Uterus (tissue), 4 donors: Measurements from ENCODE around the gene FAM177B. TPM values are rescaled to one million over a fixed set of nuclear protein-coding genes. Genes with fewer than 3 reads are reported as not detected.

Experiments used
- DNase-seq, 2 donors: peaks; one replicate each; pipeline ENCODE4 v3.0.0-alpha.2; 2019 to 2020
- H3K27ac ChIP-seq, 2 donors: fragments of 200-600 bp; sonication (generic); 1 replicate in 1 of 2; 2 replicates in 1 of 2; pipeline ENCODE4 v1.5.1; 2016 to 2018
- H3K27me3 ChIP-seq, 2 donors: fragments of 200-600 bp; sonication (generic); one replicate each; pipeline ENCODE4 v1.5.1; 2018 to 2019; ENCODE audit warnings: control low read depth in 1 of 2
- H3K36me3 ChIP-seq, 2 donors: fragments of 200-600 bp; sonication (generic); one replicate each; pipeline ENCODE4 v1.5.1; 2019; ENCODE audit warnings: control low read depth in 1 of 2
- H3K4me1 ChIP-seq, 2 donors: fragments of 200-600 bp; sonication (generic); one replicate each; pipeline ENCODE4 v1.5.1; 2018 to 2019; ENCODE audit warnings: control low read depth in 1 of 2
- H3K4me3 ChIP-seq, 2 donors: fragments of 200-600 bp; sonication (generic); 1 replicate in 1 of 2; 2 replicates in 1 of 2; pipeline ENCODE4 v1.5.1; 2018 to 2019; ENCODE audit warnings: mild to moderate bottlenecking in 1 of 2
- H3K9me3 ChIP-seq, 2 donors: fragments of 200-600 bp; sonication (generic); one replicate each; pipeline ENCODE4 v1.5.1; 2019; ENCODE audit warnings: control low read depth in 1 of 2
- POLR2A ChIP-seq, 2 donors: fragments of 450-650 bp; IDR thresholded peaks; one replicate each; pipeline ENCODE4 v1.6.1; 2016; ENCODE audit warnings: antibody characterized with exemption in 2 of 2, mild to moderate bottlenecking in 1 of 2, moderate library complexity in 1 of 2
- intact Hi-C: fragments of 100-400 bp; cut with DNase I; formaldehyde crosslinking; loops from one replicate; pipeline ENCODE4 v1.15.1; 2023; ENCODE audit warnings: low total_unique reads
- total RNA-seq, 4 donors: library from RNA; depleted of rRNA in 3 of 4; stranded (reverse); fragments of >200 nt in 3 of 4; gene quantifications; one replicate each; pipeline versions ENCODE4 v1.1.0 to v1.2.4, GENCODE V29; 2014 to 2023
- TF ChIP-seq, protein P1 (sequence below), 4 experiments: fragments of 200-600 bp in 2 of 4; fragments of 450-650 bp in 2 of 4; sonication (generic) in 2 of 4; IDR thresholded peaks; one replicate each; pipeline ENCODE4 v1.5.1; 2016 to 2019; ENCODE audit warnings: antibody characterized with exemption in 4 of 4, mild to moderate bottlenecking in 2 of 4, moderate library complexity in 1 of 4
- donor health status: DM: yes; HTN: yes; CAD: no.

Gene FAM177B
- total RNA-seq, 4 donors from 2014 or later, result 0.40 TPM; not detected in 3

DNA sequence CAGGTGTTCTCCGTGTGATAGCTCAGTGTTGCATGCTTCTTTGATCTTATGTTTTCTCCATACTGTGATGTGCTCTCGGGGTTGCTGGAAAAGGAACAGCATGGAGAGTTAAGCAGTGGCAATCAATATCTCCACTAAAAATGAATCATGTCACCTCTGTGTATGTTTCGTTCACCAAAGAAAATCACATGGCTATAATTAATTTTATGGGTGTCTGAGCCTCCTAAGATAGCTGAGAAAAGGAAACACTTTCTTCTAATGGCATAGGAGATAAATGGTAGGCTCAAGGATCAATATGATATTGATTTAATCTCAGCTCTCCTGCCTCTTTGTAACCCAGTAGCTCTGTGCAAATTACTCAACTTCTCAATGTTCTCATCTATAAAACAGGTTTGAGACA is 14.3 kb downstream of the FAM177B start:
- TF ChIP-seq POLR2A (IDR thresholded peaks at IDR 0.05), result no peak
- TF ChIP-seq, protein P1, sequence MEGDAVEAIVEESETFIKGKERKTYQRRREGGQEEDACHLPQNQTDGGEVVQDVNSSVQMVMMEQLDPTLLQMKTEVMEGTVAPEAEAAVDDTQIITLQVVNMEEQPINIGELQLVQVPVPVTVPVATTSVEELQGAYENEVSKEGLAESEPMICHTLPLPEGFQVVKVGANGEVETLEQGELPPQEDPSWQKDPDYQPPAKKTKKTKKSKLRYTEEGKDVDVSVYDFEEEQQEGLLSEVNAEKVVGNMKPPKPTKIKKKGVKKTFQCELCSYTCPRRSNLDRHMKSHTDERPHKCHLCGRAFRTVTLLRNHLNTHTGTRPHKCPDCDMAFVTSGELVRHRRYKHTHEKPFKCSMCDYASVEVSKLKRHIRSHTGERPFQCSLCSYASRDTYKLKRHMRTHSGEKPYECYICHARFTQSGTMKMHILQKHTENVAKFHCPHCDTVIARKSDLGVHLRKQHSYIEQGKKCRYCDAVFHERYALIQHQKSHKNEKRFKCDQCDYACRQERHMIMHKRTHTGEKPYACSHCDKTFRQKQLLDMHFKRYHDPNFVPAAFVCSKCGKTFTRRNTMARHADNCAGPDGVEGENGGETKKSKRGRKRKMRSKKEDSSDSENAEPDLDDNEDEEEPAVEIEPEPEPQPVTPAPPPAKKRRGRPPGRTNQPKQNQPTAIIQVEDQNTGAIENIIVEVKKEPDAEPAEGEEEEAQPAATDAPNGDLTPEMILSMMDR (IDR thresholded peaks at IDR 0.05), result no peak
- H3K9me3 ChIP-seq, result no peaks in the 10 kb centered on the region
- intact Hi-C loops, result no loop called here
- no peaks in the 10 kb centered on the region for H3K4me1 ChIP-seq
- H3K36me3 ChIP-seq, result no peaks in the 10 kb centered on the region
- H3K4me3 ChIP-seq, result no peak overlapping the region
- H3K27me3 ChIP-seq, result no peaks in the 10 kb centered on the region
- H3K27ac ChIP-seq, result no peak overlapping the region
- no peak for DNase-seq

DNA sequence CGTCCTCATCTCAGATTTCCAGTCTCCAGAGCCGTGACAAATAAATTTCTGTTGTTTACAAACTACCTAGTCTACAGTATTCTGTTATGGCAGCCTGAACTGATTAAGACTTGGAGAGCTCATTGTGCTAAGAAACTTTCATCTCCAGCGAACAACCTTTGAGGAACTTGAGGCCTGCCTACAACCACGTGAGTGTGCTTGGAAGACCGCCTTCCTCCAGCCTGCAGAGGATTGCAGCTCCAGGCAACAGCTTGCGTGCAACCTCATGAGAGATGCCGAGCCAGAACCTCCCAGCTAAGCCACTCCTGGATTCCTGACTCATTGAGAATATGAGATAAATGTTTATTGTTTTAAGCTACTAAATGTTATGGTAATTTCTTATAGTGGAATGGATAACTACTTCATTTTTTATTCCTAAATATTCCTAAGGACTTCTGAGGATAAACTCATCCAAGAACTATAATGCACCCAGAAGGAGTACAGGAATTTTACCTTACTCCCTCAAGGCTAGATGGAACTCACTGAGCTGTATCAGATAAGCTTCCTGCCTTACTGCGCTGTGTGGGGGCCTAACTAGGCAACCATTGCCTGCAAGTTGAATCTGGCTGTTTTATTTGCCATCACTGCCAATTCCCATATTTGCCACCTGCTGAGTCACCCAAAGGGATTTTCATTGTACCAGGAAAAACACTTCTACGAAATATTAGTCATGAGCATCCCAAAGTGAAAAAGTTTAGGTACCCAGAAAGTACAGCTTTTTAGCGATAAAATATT is 17.6 kb downstream of the FAM177B start:
- H3K27ac ChIP-seq, result peak overlapping the region; percentile 11 to 25
- intact Hi-C loops, result no loop called here
- DNase-seq, result peak; percentile 63 to 76

DNA sequence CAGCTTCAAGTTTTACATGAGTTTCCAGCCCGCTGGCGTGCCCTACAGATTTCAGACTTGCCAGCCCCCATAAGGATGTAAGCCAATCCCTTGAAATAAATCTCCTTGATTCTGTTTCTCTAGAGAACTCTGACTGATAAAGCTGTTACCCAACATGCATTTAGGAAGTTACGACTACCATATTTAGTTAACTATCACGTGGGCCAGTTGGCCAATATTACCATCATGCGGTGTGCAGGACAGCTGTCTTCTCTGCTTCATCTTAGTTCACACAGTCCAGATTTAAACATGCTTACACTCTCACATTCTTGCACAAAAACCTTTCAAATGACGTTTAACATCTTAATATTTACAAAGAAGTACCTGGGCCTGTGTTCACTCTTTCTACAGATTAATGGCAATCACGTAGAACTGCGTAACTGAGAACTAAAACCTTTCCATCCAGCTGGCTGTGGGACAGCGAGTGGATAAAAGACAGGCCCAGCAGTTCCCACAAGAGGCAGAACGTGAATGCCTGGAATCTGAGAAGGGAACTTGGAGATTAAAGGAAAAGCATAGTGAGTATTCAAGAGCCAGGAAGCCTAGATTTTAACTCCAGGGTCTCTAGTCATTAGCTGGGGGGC is 20.8 kb downstream of the FAM177B start:
- no peaks in the 10 kb centered on the region for H3K4me1 ChIP-seq
- H3K27ac ChIP-seq, result peak overlapping the region; percentile 66 to 77
- intact Hi-C loops, result no loop called here
- peak; percentile 69 to 71 for DNase-seq
- H3K9me3 ChIP-seq, result no peaks in the 10 kb centered on the region
- H3K27me3 ChIP-seq, result no peaks in the 10 kb centered on the region
- TF ChIP-seq, protein P1 (IDR thresholded peaks at IDR 0.05), result no peak
- no peak for TF ChIP-seq POLR2A (IDR thresholded peaks at IDR 0.05)
- H3K4me3 ChIP-seq, result no peak overlapping the region
- H3K36me3 ChIP-seq, result no peaks in the 10 kb centered on the region

More for the DNA sequence above, 17.6 kb downstream of the FAM177B start:
- TF ChIP-seq POLR2A (IDR thresholded peaks at IDR 0.05), result no peak
- TF ChIP-seq, protein P1 (IDR thresholded peaks at IDR 0.05), result no peak
- H3K4me3 ChIP-seq, result no peak overlapping the region
- no peaks in the 10 kb centered on the region for H3K4me1 ChIP-seq
- no peaks in the 10 kb centered on the region for H3K27me3 ChIP-seq
- H3K9me3 ChIP-seq, result no peaks in the 10 kb centered on the region
- no peaks in the 10 kb centered on the region for H3K36me3 ChIP-seq

DNA sequence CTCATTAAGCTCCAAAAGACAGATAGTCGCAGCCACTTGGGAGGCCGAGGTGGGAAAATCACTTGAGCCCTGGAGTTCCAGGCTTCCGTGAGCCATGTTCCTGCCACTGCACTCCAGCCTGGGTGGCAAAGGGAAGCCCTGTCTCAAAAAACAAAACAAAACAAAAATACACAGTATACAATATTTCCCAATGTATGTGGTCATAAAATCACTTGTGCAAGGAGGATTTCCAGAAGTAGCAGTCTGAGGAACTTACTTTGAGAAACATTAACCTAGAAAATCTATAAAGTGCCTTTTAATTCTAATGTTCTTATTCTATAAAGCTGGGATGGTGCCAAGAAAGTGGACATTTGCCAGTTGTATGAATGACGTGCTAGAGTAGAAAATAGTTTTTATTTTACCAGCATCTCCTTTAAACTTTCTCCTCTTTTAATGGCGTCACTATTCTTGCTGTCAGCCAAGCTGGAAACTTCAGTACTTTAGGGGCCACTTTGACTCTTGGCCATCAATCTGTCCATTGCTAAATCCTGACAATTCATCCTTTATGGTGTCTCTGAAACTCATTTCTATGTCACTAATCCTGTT is 22.5 kb downstream of the FAM177B start:
- no peaks in the 10 kb centered on the region for H3K4me1 ChIP-seq
- no peak overlapping the region for H3K27ac ChIP-seq

More for the DNA sequence above, 22.5 kb downstream of the FAM177B start:
- no peak overlapping the region for H3K4me3 ChIP-seq
- H3K9me3 ChIP-seq, result no peaks in the 10 kb centered on the region
- DNase-seq, result no peak
- TF ChIP-seq POLR2A (IDR thresholded peaks at IDR 0.05), result no peak
- TF ChIP-seq, protein P1 (IDR thresholded peaks at IDR 0.05), result no peak
- intact Hi-C loops, result no loop called here
- no peaks in the 10 kb centered on the region for H3K36me3 ChIP-seq
- no peaks in the 10 kb centered on the region for H3K27me3 ChIP-seq
